Measurements from ENCODE around the gene ZGLP1. TPM values are rescaled to one million over a fixed set of nuclear protein-coding genes. Genes with fewer than 3 reads are reported as not detected.
A peak's percentile ranks its signal among the peaks of the same experiment; 100 is the strongest.

ZGLP1 gene
- total and polyA plus RNA-seq, 2 donors (not counting 1 experiment from before 2014, with no cell fraction given) = 6.4 to 8.0 TPM

DNA sequence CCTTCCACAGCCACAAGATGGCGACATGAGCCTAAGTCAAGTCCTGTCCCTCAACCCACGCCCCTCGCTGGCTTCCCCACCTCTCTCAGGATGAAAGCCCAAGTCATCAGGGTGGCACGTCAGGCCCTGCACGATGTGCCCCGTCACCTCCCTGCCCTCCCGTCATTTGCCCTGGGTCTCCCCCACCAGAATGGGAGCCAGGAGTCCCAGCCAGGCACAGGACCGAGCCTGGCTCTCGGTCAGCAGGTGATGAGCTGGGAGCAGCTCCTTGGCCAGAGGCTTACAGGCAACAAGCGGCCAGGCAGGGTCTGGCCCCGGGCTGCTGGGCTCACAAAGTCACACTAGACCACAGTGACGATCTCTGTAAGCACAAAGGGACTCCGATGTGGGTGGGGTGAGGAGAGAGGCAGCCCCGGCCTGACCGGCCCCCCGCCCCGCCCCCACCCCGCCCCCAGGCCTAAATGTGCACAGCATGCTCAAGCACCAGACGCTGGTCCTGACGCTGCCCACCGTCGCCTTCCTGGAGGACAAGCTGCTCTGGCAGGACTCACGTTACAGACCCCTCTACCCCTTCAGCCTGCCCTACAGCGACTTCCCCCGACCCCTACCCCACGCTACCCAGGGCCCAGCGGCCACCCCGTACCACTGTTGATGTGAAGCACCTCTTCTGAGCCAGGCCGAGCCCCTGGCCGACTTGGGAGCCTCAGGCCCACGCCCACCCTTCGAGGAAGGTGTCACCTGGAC is 50.3 kb downstream of the ZGLP1 start:
- ChIA-PET CTCF (interaction anchor here (0.6 to 7.9 kb wide), 46 partner anchors 9 to 337 kb away, joined by 3 to 268 read pairs (median 4); partner anchors contain the start of genes CDC37, DNMT1, ICAM1 and ICAM4), POLR2A (interaction anchor here (0.6 to 1.0 kb wide), 8 partner anchors 11 to 153 kb away, joined by 3 to 15 read pairs (median 4); partner anchors contain the start of genes CDC37, ICAM1 and PPAN)
- Histone ChIP-seq H3K4me3 (ENCODE audit: control extremely low read depth in 1 of 5, extremely low read depth in 1 of 5, insufficient read depth in 1 of 5, low read depth in 2 of 5, low read length in 4 of 5) (no peak overlapping the region), H3K27me3 (replicated peaks in 1 of 4; ENCODE audit: control extremely low read depth in 1 of 4, control insufficient read depth in 3 of 4, insufficient read depth in 4 of 4, low read length in 3 of 4) (no peaks in the 10 kb centered on the region), H3K79me2 (ENCODE audit: control insufficient read depth, insufficient read depth, low read length) (no peaks in the 10 kb centered on the region), H3K4me1 (ENCODE audit: control insufficient read depth in 2 of 2, insufficient read depth in 2 of 2, low read length in 2 of 2) (peaks cover 0 to 3% of the 10 kb centered on the region in 2 donors), H3K9me3 (ENCODE audit: control extremely low read depth in 1 of 3, control insufficient read depth in 2 of 3, insufficient read depth in 1 of 3, low read length in 2 of 3) (no peaks in the 10 kb centered on the region), H3K36me3 (replicated peaks in 1 of 2; ENCODE audit: control extremely low read depth in 1 of 2, control insufficient read depth in 1 of 2, extremely low read depth in 1 of 2, insufficient read depth in 2 of 2, low read length in 1 of 2) (peaks cover 0 to 34% of the 10 kb centered on the region in 2 experiments), H4K20me1 (ENCODE audit: control insufficient read depth, insufficient read depth, low read length, poor library complexity, severe bottlenecking) (no peaks in the 10 kb centered on the region), H2AFZ (ENCODE audit: insufficient read depth, low read depth, low read length, poor library complexity, severe bottlenecking) (no peak overlapping the region), H3K4me2 (replicated peaks; ENCODE audit: low read depth, low read length, poor library complexity, severe bottlenecking) (no peak overlapping the region), H3K27ac (ENCODE audit: low read length in 2 of 2) (no peak overlapping the region), H3K9ac (ENCODE audit: low read length) (no peak overlapping the region)
- WGBS (ENCODE audit: insufficient coverage) = 69% methylated on average over 22 of the region's 32 CpGs
- DNase-seq (peak; percentile 90), ATAC-seq (ENCODE audit: low read depth) (peak; percentile 89)
- TF ChIP-seq EZH2 (IDR thresholded peaks at IDR 0.05; ENCODE audit: borderline replicate concordance, insufficient read depth, low read depth, low read length, poor library complexity, severe bottlenecking) = no peak
- TF ChIP-seq, protein P1, sequence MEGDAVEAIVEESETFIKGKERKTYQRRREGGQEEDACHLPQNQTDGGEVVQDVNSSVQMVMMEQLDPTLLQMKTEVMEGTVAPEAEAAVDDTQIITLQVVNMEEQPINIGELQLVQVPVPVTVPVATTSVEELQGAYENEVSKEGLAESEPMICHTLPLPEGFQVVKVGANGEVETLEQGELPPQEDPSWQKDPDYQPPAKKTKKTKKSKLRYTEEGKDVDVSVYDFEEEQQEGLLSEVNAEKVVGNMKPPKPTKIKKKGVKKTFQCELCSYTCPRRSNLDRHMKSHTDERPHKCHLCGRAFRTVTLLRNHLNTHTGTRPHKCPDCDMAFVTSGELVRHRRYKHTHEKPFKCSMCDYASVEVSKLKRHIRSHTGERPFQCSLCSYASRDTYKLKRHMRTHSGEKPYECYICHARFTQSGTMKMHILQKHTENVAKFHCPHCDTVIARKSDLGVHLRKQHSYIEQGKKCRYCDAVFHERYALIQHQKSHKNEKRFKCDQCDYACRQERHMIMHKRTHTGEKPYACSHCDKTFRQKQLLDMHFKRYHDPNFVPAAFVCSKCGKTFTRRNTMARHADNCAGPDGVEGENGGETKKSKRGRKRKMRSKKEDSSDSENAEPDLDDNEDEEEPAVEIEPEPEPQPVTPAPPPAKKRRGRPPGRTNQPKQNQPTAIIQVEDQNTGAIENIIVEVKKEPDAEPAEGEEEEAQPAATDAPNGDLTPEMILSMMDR (IDR thresholded peaks at IDR 0.05) = peak; percentile 80
- intact Hi-C loops (cut with micrococcal nuclease) = loop anchor here (1.0 kb wide), 1 partner anchor 130 kb away; no protein-coding TSS in a partner anchor
- no peaks in the 10 kb centered on the region for H3K27me3 Mint-ChIP-seq
- H3K27ac Mint-ChIP-seq = no peak overlapping the region
- H3K4me3 Mint-ChIP-seq = no peak overlapping the region
- no peaks in the 10 kb centered on the region for H3K4me1 Mint-ChIP-seq
- no peaks in the 10 kb centered on the region for H3K9me3 Mint-ChIP-seq (ENCODE audit: insufficient read depth)

Measured in B cell (primary cell).